ENCODE data around the gene MPRIP.

GRCh38 chr17:17050346-17051345 lies 8.4 kb downstream of the MPRIP start:
- TF ChIP-seq POLR2A (IDR thresholded peaks at IDR 0.05), result no peak
- no peak for TF ChIP-seq CTCF (IDR thresholded peaks at IDR 0.05)

All from body of pancreas (tissue), 4 donors.